ENCODE data around the gene KIRREL2. TPM values are rescaled to one million over a fixed set of nuclear protein-coding genes. Genes with fewer than 3 reads are reported as not detected.

KIRREL2 gene
- total and polyA plus RNA-seq, 10 donors = 0.10 to 0.27 (median 0.14) TPM; not detected in 6

DNA sequence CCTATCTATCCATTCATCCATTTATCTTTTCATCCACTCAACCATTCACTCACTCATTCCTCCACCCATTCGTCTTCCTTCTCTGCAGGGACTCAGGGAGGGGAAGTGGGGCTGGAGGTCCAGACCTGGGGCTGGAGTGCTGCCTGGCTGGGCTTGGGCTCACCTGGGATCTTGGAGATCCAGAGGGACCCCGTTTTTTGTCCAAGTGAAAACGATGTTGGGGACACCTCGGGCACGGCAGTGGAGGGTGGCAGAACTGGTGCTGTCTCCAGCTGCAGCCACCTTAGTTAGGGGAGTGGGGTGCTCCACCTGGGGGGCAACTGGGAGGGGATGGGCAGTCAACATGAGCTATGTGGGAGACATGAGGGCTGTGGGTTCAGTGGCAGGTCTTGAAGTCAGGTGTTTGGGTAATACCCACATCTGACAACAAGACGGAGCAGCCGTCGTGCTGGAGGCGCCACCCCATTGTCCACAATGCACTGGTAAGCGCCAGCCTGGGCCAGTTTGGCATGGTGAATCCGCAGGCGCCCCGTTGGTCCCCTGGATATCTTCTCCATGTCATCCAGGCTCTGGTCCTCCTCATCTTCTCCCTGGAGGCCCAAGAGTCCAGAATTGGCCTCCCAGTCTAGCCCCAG is 14.6 kb upstream of the KIRREL2 start:
- peaks cover 7 to 25% (median 14%) of the 10 kb centered on the region in 6 donors for H3K4me1 ChIP-seq
- no peak overlapping the region for H3K27ac ChIP-seq
- H3K4me3 ChIP-seq = no peak overlapping the region
- H3K9me3 ChIP-seq = peaks cover 0 to 24% (median 17%) of the 10 kb centered on the region in 8 donors
- TF ChIP-seq, protein P1, sequence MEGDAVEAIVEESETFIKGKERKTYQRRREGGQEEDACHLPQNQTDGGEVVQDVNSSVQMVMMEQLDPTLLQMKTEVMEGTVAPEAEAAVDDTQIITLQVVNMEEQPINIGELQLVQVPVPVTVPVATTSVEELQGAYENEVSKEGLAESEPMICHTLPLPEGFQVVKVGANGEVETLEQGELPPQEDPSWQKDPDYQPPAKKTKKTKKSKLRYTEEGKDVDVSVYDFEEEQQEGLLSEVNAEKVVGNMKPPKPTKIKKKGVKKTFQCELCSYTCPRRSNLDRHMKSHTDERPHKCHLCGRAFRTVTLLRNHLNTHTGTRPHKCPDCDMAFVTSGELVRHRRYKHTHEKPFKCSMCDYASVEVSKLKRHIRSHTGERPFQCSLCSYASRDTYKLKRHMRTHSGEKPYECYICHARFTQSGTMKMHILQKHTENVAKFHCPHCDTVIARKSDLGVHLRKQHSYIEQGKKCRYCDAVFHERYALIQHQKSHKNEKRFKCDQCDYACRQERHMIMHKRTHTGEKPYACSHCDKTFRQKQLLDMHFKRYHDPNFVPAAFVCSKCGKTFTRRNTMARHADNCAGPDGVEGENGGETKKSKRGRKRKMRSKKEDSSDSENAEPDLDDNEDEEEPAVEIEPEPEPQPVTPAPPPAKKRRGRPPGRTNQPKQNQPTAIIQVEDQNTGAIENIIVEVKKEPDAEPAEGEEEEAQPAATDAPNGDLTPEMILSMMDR (IDR thresholded peaks at IDR 0.05 in 8 of 11, conservative IDR thresholded peaks at IDR 0.05 in 3 of 11) = no peak
- TF ChIP-seq POLR2AphosphoS5 (IDR thresholded peaks at IDR 0.05) = no peak
- no peak for TF ChIP-seq POLR2A (IDR thresholded peaks at IDR 0.05)
- WGBS, 5 donors = 81 to 87% (median 84%) methylated on average over 12 to 13 of the region's 13 CpGs
- H3K27me3 ChIP-seq (replicated peaks in 1 of 7) = peaks cover 4 to 71% (median 37%) of the 10 kb centered on the region in 7 donors
- DNase-seq = no peak
- H3K36me3 ChIP-seq = no peaks in the 10 kb centered on the region
- intact Hi-C loops (cut with DNase I; ENCODE audit: low total_unique reads) = no loop called here

DNA sequence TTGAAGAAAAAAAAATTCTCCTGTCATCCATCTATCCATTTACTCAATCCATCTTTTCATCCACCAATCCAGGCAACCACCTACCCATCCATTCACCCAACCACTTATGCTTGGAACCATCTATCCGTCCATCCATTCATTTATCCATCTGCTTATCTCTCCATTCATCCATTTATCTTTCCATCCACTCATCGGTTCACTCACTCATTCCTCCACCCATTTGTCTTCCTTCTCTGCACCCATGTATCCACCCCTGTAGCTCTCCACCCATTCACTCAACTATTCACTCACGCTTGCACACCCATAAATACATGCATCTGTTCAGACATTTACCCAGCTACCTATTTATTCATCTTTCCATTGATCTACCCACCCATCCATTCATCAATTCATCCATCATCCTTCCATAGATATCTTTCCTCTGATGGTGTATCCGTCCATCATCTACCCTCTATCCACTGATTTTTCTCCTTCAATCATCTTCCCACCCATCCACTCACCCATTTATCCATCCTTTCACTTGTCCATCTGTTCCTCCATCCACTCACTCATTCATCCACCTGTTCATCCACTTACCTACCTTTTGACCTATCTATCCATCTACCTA is 13.9 kb upstream of the KIRREL2 start:
- no peak for TF ChIP-seq POLR2AphosphoS5 (IDR thresholded peaks at IDR 0.05)
- TF ChIP-seq, protein P1 (IDR thresholded peaks at IDR 0.05 in 8 of 11, conservative IDR thresholded peaks at IDR 0.05 in 3 of 11) = no peak
- no peak for TF ChIP-seq POLR2A (IDR thresholded peaks at IDR 0.05)
- Histone ChIP-seq H3K27me3 (replicated peaks in 1 of 7) (peaks cover 4 to 75% (median 42%) of the 10 kb centered on the region in 7 donors), H3K9me3 (peaks cover 0 to 23% (median 17%) of the 10 kb centered on the region in 8 donors), H3K4me3 (no peak overlapping the region), H3K27ac (no peak overlapping the region), H3K36me3 (no peaks in the 10 kb centered on the region), H3K4me1 (peaks cover 7 to 25% (median 14%) of the 10 kb centered on the region in 6 donors)
- 82 to 87% (median 86%) methylated on average over 4 of the region's 4 CpGs for WGBS, 5 donors
- intact Hi-C loops (cut with DNase I; ENCODE audit: low total_unique reads) = no loop called here
- DNase-seq = no peak

DNA sequence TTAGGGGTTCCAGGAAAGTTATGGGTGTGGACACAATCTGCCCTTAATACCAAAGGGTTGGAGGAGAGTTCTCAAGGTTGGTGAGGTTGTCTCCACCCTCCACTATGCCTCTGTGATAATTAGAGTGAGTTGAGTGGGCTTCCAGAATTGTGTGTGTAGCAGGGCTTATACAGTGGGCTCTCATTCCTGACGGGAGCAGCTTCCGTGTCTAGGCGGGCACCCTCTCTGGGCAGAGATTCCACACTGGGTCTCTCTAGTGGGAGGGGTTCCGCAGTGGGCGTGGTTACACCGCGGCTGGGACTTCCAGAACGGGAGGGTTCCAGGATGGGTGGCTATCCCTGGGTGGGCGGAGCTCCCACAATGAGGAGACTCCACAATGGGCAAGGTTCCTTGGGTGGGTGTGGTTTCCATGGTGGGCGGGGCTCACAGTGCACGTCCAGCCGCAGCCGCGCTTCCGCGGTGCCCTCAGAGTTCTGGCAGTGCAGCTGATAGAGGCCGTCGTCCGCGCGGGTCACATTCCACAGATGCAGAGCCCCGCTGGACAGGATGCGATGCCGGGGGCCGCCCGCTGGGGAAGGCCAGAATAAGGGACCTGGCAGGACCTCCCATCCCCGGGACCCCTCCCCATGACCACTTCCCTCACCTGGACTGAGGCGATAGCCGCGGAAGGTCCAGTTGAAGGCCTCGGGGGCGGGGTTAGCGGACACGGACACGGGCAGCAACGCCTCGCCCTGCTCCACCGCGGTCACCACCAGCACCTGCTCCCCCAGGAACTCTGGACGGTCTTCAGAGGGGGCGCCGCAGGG is 12.8 kb upstream of the KIRREL2 start:
- TF ChIP-seq POLR2AphosphoS5 (IDR thresholded peaks at IDR 0.05) = no peak
- no peak for TF ChIP-seq POLR2A (IDR thresholded peaks at IDR 0.05)
- TF ChIP-seq, protein P1 (IDR thresholded peaks at IDR 0.05 in 8 of 11, conservative IDR thresholded peaks at IDR 0.05 in 3 of 11) = no peak
- Histone ChIP-seq H3K4me3 (peak overlapping the region in 1 of 8 donors; percentile 9), H3K36me3 (no peaks in the 10 kb centered on the region), H3K27me3 (replicated peaks in 1 of 7) (peaks cover 4 to 79% (median 51%) of the 10 kb centered on the region in 7 donors), H3K4me1 (peaks cover 7 to 25% (median 14%) of the 10 kb centered on the region in 6 donors), H3K9me3 (peaks cover 0 to 12% (median 7%) of the 10 kb centered on the region in 8 donors), H3K27ac (no peak overlapping the region)
- intact Hi-C loops (cut with DNase I; ENCODE audit: low total_unique reads) = no loop called here
- no peak for DNase-seq
- WGBS, 5 donors = 12 to 17% (median 16%) methylated on average over 18 to 42 of the region's 42 CpGs

Data from spleen (tissue), 11 donors.